CD4-positive, alpha-beta T cell treated with Interleukin-17A for 4 hours (primary cell): ENCODE results near the gene PGS1.

Experiments
- DNase-seq: peaks from one replicate; pipeline ENCODE4 v3.0.0-alpha.2; 2020; ENCODE audit warnings: mixed read lengths

Gene PGS1

DNA sequence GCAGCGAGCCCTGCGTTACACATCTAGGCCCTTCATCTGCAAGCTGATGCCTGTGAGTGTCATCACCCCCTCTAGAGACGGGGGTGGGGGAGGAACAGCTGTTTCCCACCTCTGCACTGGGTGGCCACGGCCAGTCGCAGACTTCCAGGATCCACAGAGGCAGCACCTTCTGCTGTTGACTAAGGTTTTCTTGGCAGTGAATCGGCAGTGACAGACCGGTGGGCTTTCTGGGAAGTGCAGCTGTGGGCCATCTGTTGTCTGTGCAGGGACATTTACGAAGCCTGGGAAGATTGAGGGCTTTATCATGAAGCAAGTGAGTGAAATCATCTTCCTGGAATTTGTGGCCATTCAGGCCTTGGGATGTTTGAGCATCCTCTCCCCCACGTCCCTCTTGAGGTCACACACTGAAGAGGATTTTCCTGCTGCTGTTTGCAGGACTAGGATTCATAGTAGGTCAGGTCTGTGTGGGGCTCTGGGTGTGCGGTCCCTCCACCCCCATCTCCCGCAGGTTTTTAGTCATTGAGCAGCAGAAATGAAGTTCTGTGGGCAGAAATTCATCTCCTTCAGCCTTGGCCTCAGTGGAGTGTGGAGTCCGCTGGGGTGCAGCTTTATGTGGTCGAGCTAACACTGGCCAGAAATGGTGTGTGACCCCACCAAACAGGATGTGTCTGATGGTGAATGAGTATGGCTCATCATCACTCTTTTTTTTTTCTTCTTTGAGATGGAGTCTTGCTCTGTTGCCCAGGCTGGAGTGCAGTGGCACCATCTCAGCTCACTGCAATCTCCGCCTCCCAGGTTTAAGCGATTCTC is 12.0 kb downstream of the PGS1 start:
- no peak for DNase-seq

DNA sequence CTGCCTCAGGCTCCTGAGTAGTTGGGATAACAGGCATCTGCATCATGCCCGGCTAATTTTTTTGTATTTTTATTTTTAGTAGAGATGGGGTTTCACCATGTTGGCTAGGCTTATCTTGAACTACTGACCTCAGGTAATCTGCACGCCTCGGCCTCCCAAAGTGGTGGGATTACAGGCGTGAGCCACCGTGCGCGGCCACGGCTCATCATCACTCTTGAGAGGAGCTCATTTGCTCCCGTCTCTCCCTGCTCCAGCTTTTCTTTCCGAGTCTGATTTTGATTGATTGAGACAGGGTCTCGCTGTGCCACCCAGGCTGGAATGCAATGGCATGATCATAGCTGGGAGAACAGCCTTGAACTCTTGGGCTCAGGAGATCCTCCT is 12.6 kb downstream of the PGS1 start:
- DNase-seq, result no peak

DNA sequence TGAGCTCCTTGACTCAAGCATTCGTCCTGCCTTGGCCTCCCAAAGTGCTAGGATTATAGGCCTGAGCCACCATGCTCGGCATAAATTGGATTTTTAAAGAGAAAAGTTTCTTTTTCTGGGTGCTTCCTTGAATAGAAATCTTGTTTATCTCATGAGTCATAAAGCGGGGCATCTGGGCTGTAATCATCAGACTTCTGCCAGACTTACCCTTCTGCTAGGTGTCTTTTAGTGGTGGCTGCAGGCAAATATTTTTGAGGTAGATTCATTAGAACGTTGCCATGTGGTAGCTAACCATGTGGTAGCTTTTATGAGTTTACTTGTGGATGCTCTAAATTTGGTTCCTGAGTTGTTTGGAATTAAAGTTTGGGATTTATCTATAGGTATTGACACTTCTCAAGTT is 13.4 kb downstream of the PGS1 start:
- DNase-seq, result no peak

DNA sequence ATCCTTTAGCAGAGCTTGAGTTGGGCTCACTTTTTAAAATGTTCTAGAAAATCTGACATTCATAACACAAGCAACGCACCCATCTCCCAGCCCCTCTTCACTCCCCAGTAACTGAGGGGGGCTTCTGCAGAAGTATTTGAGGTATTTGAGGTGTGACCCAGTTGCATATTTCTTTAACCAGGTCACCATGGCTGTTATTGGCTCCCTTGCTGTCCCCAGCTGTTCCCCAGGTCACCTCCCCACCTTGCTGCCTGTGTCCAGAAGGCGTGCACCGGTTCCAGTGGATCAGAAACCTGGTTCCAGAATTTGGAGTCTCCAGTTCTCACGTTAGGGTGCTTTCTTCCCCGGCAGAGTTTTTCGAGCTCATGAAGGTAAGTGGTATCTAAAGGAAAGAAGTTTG is 13.8 kb downstream of the PGS1 start:
- no peak for DNase-seq

DNA sequence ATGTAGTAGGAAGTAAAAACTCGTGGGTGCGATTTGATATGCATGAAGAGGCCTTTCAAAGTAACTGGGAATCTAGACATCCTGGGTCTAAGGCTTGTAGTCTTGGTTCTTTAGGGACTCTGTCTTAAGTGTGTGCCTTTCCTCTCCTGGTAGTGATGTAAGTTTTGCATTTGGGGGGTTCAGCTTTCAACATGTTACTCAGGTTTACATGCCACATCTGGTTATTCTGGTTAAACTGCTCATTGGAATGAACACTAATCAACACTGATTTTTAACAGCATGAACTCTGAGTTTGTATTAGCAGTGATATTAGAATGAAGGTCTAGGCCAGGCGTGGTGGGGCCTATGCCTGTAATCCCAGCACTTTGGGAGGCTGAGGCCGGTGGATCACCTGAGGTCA is 15.1 kb downstream of the PGS1 start:
- DNase-seq, result no peak

DNA sequence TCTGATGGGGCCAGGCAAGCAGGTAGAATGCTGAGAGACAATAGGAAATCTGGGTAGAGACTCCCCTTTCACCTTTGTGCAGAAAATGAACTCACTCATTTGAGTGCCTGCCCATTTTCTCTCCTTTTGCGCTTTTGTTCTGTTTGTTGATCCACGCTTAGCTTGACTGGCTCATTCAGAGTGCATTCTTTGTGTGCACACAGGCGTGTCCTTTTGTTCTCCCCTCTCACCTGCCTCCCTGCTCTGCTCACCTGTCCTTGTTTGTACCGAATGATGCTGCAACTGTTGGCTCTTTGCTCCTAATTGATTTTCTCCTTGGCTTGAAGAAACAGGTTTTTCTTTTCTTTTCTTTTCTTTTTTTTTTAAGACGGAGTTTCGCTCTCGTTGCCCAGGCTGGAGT is 15.8 kb downstream of the PGS1 start:
- DNase-seq, result no peak

DNA sequence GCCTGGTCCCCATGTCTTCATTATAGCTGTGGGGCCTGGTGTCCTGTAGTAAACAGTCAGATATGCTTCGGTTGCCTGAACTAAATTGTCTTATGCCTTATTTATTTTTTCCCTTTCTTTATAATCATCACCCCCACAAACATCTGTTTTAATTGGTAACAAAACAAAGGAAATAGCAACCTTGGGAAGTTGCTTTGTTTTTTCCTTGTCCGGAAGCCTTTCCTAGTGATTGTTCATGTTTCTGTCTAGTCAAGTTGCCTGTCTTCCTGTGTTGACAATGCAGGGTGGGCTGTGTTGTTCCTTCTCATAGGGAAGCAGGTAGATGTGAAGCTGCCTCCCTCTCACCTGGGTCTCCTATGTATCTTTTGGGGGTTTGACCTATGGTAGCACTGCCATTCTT is 16.7 kb downstream of the PGS1 start:
- no peak for DNase-seq

DNA sequence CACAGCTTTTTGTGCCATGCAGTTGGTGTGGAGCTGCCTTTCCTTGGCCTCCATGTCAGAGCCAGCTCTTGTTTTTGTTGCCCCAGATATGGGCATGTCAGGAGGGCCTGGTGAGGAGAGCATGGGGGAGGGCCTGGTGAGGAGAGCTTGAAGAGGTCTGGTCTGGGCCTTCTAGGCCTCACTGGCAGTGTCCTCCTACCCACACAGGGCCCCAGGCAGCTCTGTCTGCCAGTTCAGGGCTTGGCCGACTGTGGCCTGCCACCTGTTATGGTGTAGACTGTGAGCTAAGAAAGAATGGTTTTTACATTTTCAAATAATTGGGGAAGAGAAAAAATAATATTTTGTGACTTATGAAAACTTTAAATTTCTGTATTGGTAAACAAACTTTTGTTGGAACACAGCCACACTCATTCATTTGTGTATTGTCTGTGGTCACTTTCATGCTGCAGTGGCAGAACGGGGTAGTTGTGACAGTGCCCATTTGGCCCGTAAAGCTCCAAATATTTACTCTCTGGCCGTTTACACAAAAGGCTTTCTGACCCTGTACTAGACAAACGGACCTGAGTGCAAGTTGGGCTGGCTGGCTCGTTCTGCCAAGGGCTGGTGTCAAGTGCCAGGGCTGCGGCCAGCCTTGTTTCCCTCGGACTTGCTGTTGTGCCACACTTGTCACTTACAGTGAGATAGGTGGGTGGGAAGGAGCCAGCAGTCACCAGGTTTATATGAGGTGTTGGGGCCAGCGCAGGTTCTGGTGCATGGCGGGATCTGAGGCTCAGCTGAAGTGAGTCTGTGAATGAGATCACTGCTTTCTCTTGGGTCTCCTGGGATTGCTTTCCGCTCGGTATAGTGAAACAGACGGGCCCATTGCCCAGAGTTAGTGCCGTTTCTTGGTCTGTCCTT is 18.2 kb downstream of the PGS1 start:
- no peak for DNase-seq

DNA sequence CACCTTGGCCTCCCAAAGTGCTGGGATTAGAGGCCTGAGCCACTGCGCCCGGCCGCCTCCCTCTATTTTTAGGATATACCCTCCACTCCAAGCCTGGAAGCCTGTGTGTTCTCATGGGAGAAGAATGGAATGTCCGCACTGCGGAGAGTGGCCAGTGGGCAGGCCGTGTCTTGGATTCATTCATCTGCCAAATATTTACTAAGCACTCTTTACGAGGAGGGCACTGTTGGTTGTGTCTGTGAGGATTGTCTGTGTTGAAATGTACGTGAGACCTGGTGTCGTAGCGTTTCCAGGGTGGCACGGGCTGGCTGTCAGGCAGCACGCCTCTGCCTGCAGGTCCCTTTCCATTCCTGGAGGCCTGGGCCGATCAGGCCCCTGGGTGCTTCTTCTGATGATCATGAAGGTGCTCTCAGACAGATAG is 19.2 kb downstream of the PGS1 start:
- DNase-seq, result no peak

DNA sequence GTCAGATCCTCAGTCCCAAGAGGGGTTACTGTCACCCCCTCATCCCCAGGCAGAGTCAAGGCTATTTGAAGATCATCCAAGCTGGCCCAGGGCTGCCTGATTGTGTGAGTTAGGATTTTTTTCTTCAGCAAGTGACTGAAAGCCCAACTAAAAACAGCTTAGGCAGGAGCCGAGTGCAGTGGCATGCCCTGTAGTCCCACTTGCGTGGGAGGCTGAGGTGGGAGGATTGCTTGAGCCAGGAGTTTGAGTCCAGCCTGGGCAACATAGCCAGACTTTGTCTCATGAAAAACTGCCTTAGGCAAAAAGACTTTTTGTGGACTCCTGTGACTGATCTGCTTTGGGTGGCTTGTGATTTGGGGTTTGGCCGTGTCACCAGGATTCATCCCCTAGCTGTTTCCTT is 19.9 kb downstream of the PGS1 start:
- no peak for DNase-seq

DNA sequence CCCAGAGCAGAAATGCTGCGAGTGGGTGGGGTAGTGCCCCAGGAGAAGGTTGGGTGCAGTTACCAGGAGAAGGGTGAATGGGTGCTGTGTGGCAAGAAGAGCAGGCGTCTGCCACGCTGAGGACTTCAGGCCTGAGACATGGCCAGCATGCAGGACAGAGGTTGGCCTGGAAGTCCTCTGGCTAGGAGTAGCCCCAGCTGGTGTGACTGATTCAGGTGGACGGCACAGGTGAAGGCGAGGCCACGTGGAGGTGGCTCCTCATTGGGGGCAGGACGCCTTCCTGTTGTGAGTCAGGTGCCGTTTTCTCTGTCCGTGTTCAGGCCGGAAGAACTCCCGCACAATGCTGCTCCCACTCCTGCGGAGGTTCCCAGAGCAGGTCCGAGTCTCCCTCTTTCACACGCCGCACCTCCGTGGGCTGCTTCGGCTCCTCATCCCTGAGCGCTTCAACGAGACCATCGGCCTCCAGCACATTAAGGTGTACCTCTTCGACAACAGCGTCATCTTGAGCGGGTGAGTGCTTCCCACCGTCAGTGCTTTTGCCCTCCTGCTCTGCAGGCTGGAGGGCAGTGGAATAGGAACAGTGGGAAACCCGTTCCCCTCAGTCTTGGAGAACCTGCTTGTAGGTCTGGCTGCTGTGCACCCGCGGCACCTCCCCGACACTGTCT is 20.7 kb downstream of the PGS1 start:
- DNase-seq, result no peak

DNA sequence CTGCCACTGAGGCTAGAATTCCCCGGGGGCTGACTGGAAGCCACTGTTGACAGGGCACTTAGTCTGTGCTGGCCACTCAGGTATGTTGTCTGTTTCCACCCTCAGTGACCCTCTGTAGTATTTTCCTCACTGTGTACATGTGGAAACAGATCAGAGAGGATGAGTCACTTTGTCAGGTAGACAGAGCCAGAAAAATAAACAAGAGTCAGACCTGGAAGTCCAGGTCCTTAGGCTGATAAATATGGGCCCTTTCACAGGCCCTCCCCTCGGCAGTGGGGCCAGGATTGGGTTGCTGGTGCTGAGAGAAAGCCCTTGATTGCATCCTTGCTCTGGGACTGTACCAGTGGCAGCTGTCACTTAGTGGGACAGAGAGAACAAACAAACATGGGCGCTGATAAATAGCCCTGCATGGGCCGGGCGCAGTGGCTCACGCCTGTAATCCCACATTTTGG is 21.3 kb downstream of the PGS1 start:
- DNase-seq, result no peak

DNA sequence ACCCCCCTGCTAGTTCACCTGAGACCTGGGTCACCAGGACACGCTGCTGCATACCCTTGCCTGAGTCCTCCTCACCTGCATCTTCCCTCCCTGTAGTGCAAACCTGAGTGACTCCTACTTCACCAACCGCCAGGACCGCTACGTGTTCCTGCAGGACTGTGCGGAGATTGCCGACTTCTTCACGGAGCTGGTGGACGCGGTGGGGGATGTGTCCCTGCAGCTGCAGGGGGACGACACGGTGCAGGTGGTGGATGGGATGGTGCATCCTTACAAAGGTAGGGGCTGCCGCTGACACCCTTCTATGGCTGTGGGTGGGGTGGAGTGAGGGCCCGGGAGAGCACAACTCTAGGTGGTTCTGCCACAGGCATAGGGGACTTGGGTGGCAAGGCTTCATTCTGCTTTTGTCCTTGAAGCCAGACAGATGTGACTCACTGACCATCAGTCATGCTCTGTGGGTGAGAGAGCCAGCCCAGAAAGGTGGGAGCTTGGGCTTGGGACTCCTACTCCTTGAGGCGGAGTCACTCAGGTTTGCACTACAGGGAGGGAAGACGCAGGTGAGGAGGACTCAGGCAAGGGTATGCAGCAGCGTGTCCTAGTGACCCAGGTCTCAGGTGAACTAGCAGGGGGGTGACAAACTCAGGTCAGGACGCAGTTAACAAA is 22.3 kb downstream of the PGS1 start:
- DNase-seq, result no peak

DNA sequence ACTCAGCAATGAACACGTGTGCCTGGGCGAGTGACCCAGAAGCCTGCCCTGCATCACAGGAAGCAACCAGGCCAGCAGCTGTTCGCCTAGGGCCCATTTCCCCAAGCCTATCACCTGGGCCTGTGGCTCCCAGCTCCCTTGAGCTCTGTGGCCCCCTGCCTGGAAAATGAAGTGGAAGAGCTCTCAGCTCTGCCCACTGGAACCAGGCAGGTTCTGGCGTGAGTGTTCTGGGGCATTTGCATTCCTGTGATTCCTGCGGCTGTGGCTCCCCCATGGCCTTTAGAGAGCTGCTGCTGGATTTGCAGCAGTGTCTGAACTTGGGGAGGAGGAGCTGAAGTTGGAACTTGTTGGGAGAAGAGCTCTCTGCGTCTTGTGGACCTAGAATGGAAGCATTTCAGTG is 22.8 kb downstream of the PGS1 start:
- DNase-seq, result no peak

DNA sequence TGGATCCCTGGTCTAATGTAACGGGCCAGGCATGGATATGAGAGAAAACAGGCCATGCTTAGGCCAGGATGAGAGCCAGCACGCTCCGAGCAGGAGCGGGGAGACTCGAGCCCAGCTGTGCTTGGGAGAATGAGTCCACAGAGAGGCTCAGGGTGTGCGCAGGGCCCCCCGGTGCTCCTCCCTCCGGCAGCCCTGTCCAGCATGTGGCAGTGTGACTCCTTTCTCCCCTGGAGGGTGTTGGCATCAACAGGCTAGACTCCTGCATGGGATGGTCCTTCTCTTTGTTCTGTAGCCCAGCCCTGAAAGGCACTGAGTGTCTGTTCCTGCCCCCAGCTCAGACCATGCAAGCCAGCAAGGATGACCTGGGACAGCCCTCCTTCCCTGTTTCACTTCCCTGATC is 23.4 kb downstream of the PGS1 start:
- DNase-seq, result no peak

DNA sequence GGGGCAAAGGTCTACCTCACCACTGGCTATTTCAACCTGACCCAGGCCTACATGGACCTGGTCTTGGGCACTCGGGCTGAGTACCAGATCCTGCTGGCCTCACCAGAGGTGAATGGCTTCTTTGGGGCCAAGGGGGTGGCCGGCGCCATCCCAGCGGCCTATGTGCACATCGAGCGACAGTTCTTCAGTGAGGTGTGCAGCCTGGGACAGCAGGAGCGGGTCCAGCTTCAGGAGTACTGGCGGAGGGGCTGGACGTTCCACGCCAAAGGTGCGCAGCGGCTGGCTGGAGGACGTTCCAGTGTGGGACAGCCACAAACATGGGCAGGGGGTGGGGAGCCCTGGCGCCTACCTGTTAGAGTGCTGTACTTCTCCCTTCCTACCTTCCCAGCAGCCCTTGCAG is 25.4 kb downstream of the PGS1 start:
- DNase-seq, result no peak

DNA sequence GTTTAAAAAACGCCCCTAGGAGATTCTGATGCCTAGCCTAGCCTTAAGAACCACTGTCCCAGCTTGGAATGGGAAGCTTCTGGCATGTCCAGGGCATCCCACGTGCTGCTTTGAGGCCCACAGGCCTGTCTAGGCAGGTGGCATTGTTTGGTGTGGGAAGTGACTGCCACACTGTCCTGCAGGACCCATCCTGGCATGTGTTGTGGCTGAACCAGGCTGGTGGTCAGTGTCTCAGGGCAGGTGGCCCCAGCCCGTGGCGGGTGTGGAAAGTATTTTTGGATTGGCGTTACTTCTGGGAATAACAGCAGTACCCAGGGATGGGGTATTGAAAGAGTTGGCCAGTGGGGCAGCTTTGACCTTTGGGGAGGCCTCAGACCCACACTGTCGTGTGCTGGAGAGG is 27.9 kb downstream of the PGS1 start:
- DNase-seq, result no peak

DNA sequence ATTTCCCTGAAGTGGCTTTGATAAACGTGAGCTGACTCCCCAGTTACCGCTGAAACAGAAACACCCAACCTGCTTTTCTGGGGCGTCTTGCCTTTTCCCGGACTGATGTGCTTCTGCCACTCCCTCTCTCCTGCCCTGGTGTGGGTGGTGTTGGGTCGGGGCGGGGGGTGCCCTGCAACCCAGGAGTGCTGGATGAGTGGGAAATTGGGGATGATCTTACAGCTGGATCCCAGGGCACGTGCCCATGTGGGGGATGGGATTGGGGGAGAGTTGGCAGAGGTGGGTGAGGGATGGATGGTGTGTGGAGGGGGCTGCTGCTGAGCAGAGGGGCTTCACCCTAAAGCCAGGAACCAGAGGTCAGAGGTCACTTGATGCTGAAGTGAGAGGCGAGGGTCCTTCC is 28.5 kb downstream of the PGS1 start:
- no peak for DNase-seq

DNA sequence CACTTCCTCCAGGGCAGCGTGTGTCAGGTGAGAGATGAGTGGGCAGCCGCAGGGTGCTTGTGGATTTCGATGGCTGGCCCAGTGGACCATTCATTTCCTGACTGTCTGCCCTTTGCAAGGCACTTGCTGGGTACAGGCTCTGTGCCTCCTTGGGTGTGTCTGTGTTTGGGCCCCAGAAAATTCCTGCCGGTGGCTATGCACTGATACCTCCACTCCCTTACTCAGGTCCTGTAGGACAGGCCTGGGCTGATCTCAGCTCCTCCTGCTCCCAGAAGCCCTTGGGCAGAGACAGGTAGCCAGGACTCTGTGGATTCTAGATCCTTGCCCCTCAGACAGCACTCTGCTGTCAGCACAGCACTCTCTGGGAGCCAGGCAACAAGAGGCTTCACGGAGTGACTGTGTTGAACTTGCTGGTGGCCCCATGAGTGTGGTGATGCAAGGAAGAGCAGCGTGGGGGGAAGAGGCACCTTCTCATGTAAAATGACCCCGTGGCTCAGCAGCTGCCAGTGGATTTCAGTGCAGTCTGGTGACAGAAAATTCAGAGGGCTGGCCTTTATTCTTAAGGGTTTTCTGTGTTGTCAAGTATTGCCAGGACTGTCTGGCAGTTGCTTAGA is 29.0 kb downstream of the PGS1 start:
- DNase-seq, result no peak

DNA sequence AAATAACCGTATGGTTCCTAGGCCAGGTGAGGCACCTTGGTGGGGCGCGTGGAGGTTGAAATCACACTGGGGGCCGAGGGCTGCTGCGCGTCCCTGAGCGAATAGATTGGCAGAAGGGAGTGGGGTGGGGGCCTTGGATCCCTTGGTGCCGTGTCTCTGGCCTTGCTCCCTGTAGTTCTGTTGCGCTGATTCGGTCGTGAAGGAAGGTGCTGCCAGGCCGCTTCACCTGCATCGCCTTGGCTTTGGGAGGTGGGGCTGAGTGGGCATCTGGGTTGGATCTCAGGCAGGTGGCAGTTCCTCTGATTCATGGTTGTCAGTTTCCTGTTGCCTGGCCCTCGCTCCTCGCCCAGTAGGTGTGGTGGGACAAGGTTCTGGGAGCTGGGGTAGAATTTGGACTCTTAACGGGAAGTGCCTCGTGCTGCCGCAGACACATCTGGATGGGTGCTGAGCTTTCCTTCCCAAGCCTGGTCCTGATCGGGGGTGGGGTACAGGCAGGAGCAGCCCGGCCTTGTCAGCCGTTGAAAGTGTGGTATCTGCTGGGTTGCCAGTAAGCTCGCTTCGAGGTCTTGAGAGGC is 30.1 kb downstream of the PGS1 start:
- DNase-seq, result no peak

DNA sequence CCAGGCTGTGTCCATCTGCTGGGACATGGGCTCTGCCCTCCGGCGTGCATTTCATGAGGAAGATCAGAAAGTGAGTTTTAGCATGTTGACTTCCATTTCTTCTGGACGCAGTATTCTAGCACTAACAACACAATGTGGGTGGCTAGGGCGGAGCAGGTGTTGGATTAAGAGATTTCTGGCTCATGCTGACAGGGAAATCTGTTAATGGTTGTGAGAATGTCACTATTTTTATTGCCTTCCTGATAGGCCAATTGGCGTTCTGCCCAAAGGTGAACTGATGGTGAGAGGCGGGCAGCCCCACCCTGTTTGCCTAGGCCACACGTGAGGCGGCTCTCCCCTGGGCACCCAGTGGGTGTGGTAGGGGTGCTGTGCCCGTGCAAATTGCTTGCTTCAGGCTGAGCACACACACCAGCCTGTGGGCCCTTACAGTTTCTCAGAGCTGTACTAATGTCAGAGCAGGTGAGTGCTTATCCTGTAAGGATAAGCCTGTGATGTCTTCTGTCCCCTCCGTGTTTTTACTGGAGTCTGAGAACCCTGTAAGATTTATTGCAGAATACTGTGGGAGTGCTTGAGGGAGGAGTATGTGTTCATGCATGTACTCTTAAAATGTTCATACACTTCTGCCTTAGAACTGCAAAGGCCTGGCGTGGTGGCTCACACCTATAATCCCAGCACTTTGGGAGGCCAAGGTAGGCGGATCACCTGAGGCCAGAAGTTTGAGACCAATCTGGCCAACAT is 30.9 kb downstream of the PGS1 start:
- no peak for DNase-seq
